Activated effector memory CD4-positive, alpha-beta T cell treated with anti-CD3 and anti-CD28 coated beads, Interleukin-2, amount 50 U/mL, for 16 hours (primary cell): ENCODE measurements around the gene EIF4G3.

Experiments
- DNase-seq: peaks from one replicate; pipeline ENCODE4 v3.0.0-alpha.2; 2020

EIF4G3 gene

DNA sequence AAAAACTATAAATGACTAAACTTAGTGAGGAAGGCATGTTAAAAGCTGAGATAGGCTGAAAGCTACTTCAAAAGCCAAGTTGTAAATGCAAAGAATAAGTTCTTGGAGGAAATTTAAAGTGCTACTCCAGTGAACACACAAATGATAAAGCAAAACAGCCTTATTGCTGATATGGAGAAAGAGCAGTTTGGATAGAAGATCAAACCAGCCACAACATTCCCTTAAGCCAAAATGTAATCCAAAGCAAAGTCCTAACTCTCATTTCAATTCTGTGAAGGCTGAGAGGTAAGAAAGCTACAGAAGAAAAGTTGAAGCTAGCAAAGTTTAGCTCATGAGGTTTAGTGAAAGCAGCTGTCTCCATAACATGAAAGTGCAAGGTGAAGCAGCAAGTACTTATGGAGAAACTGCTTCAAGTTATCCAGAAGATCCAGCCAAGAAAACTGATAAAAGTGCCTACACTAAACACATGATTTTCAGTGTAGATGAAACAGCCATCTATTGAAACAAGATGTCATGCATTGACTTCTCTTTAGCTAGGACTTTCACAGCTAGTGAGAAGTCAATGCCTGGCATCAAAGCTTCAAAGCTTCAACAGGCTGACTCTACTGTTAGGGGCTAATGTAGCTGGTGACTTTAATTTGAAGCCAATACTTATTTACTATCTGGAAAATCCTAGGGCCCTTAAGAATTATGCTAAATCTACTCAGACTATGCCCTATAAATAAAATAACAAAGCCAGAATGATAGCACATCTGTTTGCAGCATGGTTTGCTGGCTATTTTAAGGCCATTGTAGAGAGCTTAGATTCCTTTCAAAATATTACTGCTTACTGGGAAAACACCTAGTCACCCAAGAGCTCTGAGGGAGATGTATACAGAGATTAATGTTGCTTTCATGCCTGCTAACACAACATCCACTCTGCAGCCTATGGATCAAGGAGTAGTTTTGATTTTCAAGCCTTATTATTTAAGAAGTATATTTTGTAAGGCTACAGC, 188.6 kb downstream of the EIF4G3 start:
- DNase-seq, result no peak

DNA sequence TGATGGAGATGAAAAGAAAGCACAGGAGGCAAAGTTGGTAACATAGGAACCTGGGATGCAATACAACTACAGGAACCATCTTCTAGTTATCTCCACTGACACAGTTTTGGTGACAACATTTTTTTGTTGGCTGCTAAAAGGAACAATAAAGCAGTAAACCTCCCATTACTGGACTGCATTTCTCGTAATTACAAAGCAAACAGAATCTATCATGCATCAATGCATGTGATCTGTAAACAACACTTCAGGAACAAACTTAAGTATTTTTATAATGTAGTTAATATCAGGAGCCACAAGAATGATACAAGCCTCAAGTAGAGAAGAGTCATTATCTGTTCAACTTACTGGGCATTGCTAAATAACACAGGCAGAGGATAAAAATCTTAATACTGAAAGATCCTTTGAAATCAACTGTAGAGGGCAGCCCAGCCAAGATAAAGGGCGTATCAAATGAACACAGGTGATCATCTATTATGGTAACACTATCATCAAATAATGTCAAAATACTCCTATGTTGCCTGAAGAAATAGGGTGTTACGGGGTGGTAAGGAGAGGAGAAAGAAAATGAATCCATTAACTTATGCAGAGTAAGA, 193.3 kb downstream of the EIF4G3 start:
- no peak for DNase-seq

DNA sequence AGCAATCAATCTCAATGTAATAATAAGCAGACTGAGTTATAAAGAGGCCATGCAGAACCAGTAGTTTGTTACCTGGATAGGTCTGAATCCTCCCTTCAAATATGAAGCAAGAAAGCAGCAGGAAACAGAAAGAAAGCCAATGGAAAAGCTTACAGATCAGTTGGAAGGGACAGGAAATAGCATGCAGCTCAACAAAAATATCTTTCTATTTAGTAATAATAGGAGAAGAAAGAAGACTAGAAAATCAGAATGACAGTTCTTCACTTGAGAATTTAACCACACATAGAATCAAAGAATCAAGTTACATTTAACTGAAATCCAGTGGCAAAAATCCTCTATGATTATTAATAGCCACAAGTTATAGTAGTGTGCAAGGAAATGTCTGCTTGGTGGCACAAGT, 194.4 kb downstream of the EIF4G3 start:
- DNase-seq, result no peak

DNA sequence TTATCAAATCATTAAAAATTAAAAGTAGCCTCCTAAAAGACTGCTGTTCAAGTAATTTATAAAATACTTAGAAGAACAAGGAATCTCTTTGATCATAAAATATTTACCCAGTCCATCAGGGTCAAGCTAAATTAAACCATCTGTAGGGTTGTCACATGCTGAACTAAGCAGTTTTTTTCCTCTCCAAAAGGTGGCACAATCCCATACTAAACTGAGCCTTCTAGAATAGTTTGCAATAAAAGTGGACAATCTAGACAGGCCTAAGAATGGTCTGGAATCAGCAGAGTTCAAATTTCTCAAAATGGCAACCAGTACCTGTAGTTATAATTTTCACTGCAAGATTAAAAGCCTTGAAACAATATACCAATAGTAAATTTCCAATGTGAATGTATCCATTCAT, 194.8 kb downstream of the EIF4G3 start:
- DNase-seq, result no peak

DNA sequence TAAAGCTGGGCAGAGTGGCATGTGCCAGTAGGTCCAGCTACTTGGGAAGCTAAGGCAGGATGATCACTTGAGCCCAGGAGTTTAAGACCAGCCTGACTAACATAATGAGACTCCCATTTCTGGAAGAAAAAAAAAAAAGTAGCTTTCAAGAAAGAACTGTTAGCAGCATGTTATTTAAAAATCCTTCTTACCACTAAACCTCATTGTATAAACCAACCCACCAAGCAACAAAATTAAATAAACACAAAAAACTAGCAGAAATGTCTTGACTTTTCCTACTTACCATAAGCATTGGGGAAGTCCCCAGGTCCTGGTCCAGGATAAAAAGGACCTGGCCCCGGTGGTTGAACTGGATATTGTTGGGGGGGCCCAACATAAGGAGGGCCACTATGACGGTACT, 196.6 kb downstream of the EIF4G3 start:
- DNase-seq, result no peak

DNA sequence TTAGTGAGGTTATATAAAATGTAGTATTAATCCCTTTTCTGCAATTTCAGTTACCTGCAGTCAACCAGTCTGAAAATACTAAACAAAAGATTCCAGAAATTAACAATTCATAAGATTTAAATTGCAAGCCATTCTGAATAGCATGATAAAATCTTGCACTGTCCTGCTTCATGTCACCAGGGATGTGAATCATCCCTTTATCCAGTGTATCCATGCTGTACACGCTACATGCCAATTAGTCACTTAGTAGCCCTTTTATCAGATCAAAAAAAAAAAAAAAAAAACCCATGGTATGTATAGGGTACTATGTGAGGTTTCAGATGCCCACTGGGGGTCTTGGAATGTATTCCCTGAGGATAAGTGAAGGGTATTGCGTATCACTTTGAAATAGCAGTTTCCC, 198.3 kb downstream of the EIF4G3 start:
- no peak for DNase-seq

DNA sequence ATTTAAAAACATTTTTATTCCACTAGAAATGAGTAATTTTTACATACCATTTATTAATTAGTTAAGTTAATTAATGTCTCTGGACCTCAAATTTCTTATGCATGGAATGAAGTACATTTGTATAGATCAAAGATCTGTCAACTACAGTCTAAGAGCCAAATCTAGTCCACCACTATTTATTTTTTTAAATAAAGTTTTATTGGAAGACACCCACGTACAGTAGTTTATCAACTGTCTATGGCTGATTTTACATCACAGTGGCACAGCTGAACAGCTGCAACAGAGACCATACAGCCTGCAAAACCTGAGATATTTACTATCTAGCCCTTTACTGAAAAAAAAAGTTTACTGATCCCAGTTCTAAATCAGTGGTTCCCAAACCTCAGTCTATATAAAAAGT, 201.0 kb downstream of the EIF4G3 start:
- no peak for DNase-seq

DNA sequence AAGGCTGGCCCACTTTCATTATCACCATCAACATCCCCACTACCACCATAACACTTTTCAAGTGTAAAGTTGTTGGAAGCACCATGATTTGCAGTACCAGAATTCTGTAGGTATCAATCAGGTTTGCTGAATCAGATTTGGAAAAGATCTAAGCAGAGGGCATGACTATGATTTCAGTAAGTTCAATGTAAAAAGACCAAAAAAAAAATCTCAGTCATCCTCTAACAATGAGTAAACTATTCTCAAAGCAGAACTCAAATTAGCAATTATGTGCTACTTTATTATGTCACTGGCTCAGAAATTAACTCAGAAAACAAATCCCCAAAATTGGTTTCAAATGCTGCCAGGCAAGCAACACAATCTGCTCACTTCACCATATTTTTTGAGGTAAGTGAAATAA, 201.7 kb downstream of the EIF4G3 start:
- no peak for DNase-seq

DNA sequence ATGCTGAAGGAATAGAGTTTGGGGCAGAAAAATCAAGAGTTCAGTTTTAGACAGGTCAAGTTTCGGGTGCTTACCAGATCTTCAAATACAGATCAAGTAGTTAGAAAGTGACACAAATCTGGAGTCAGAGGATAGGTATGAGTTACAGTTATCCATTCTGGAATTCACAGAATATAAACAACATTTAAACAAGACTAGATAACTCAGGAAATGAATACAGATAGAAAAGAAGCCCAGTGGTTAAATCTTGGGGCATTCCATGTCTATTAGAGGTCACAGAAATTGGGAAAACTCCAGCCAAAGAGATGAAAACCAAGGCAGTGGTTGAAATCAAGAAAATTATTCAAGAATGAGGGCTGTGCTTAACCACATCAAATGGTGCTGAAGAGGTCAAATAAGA, 202.6 kb downstream of the EIF4G3 start:
- no peak for DNase-seq

DNA sequence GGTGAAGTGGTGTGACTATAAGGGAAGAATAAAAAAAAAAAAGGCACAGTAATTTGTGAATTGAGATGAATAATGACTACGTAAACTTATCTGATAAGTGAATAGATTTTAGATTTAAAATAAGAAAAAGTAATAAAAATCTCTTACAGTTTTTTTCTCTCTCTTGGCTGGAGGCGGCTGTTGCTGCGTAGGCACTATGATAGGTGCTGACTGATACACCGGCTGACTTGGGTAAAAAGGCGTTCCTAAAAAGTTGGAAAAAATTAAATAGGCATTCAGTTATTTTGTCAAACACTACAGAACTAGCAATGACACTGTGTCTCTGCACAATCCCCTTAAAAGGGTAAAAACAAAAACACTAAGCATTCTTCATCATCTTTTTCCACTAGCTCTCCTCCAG, 203.8 kb downstream of the EIF4G3 start:
- DNase-seq, result no peak

DNA sequence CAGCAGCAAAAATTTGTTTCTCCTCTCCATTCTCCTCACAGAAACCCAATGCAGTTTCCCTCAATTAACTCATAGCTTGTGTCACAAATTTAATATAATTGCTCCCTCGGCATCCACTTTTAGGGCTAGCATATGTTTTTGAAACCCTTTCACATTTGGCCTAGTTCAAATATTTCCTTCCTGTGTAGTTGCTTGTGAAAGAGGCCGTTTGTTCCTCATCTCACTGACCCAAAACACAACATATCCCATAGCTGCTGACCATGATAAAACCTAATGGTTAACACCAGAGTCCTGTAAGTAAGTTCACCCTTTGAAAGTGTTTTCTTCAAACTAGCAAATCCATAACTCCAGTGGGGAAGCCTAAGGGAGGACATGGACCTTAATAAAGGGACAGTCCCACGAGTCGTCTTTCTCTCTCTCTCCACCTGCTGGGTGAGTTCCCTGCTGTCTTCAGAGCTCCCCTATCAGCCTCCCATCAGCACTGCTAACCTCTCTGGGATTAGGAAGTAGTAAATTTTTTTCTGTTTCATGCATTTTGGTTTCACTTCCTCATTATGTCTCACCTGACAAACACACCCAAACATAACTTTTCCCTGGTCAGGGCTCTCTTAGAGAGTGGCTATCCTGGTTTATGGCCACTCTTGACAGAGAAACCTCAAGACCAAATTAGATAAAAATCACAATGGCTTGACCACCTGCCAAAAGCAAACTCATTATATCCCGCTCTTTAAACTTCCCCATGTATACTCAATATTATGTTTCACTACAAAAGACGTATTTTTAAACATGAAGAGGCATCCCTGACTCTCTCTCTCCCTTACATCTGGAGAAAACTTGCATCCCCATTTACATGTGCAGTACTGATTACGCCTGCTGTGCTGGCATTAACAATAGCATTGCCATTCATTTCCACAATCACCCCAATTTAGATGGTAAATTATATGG, 211.9 kb downstream of the EIF4G3 start:
- no peak for DNase-seq

DNA sequence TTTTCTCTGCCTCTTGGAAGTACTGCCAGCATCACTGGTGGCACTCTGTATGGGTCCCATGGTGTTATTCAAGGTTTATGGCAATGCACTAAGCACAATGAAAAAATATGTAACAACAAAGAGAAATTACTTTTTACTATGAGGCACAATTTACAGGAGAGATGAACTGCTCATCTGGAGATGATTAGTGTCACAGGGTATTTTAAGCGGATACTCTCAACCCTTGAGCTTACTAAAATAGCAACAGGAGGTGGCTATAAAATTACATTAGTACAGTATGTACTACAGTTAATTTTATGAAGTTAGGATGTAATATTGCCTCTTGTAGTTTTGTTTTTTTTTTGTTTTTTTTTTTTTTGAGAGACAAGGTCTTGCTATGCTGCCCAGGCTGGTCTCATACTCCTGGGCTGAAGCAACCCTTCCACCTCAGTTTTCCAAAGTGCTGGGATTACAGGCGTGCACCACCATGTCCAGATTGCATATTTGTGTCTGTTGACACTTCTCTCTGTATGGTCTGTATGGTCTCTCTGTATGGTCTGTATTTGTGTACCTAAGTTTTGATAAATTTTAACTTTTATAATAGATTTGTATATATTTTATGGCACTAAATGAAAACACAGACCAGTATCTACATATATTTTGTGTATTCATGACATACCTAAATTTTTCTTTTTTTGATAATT, 214.0 kb downstream of the EIF4G3 start:
- no peak for DNase-seq

DNA sequence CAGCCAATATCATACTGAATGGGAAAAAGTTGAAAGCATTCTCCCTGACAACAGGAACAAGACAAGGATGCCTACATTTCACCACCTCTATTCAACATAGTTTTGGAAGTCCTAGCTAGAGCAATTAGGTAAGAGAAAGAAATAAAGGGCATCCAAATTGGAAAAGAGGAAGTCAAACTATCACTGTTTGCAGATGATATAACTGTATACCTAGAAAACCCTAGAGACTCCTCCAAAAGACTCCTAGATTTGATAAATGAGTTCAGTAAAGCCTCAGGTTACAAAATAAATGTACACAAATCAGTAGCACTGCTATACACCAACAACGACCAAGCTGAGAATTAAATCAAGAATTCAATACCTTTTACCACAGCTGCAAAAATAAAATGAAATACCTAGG, 218.3 kb downstream of the EIF4G3 start:
- DNase-seq, result no peak

DNA sequence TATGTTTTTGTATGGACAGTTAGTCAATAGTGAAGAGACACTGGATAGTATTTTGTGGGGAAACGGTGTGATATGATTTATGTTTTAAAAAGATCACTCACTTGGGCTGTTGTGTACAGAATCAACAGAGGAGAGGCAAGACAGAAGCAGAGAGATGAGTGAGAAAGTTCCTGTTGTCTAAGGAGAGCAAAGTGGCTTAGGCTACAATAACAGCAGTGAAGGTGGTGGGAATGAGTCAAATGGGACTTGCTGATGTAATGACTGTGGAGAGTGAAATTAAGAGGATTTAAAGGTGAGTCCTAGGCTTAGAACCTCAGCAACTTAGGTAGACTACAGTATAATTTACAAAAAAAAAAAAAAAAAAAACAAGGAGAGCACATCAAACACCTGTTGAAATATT, 220.4 kb downstream of the EIF4G3 start:
- no peak for DNase-seq

DNA sequence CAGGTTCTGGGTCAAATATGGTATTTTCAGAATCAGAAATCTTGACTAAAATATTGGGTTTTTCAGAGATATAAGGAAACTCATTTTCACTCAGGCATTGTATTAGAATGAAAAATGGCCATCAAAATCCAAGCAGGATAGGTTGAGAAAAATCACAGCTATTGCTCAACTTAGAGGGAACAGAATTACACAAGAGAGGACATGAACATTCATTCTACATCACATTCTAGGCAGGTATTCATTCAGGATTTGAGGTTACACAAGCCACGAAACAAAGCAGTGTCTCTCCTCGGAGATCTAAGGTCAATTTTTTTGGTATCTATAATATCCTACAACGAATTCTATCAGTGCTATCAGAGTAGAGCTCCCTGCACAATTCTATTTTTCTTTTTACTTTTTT, 226.0 kb downstream of the EIF4G3 start:
- DNase-seq, result no peak

DNA sequence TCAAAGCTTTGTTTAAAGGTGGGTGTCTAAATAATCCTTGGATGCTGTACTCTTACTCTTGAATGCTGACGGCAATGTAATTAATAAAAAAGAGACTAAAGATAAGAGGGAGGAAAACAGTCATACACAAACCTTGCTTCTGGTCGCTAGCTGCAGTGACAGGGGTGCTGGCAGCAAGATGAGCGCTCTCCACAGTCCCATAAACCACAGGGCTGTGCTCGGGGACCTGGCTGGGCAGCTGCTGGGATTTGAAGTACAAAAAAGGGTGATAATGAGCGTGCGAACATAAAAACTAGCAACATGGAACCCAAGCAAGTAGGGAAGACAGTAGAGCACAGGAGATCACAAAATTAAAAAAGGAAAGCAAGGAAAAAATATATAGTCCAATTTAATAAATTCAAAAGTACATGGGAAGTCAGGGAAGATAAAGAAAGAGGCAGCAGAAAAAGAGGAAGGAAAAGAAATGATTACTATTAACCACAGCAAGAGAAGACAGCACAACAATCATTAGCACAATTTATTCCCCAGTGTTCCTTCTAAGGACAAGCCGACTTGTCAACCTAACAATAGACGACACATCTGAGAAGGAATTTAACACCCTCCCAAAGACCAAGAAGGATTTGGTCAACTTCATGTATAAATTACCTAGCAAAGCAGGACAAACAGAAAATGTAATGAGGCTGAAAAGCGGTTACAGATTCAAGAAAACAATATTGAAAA, 226.7 kb downstream of the EIF4G3 start:
- no peak for DNase-seq

DNA sequence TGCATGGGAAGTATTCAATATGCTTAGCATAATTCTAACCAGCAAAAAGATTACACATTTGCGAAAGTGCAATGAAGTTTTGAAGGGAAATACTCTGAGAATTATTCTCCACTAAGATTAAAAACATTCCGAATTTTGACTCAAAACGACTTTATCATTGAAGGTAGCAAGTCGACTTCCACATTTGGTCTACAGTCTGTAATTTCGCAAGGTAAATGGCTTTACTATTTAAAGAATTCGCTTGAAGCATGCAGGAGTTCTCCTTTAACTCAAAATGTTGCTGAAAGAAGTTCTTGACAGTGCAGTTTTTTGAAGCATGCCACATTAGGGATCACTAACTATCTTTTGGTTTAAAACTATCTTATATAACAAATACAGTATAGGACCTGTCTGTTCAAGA, 228.6 kb downstream of the EIF4G3 start:
- DNase-seq, result no peak

DNA sequence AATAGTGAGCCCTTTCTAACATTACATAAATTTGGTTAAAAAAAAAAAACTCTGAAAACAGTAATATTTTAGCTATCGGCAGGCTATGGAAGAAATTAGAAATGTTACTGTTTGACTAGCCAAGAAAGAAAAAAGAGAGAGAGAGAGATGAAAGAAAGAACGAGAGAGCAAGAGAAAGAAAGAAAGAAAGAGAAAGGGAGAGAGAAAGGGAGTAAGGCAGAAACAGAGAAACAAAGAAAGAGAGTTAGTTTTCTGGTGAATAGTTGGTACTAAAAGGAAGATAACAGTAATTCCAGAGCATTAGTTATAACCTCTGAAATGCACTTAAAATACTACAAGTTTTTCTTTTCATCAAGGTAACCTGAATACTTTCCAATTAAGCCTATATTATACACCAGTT, 229.3 kb downstream of the EIF4G3 start:
- no peak for DNase-seq

DNA sequence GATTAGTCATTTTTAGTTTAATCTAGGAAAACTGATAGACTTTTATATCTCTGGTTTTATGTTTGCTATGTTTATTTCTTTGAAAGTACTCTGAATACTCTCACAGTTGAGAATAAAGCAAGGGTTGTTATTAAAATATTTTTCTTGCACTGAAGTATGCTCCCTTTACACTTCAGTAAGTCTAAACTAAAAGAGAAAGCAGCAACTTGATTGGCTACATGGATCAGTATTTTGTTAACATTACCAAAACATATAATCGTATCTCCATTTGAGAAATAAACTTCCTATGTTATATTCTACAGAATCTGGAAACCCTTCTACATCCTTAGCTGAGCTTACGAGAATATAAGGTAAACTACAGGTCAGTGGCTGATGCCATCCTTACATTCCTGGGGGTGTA, 240.1 kb downstream of the EIF4G3 start:
- DNase-seq, result no peak

DNA sequence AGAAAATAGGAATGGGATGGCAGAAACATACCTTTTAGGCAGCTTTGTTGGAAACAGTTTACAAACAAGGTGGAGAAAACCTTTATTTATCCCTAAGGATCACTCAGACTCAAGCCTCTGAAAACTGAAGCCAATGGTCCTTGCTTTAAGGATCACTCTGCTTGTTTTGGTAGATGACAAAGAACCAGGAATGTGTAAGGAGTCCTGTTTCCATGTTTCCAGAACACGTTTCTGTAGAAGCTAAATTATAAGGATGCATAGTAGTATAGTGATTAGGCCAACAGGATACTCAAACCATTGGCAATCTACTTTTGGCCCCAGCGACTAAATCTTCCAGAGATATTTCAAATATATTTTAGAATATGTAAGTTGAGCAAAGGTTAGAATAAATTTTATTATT, 240.5 kb downstream of the EIF4G3 start:
- DNase-seq, result no peak

DNA sequence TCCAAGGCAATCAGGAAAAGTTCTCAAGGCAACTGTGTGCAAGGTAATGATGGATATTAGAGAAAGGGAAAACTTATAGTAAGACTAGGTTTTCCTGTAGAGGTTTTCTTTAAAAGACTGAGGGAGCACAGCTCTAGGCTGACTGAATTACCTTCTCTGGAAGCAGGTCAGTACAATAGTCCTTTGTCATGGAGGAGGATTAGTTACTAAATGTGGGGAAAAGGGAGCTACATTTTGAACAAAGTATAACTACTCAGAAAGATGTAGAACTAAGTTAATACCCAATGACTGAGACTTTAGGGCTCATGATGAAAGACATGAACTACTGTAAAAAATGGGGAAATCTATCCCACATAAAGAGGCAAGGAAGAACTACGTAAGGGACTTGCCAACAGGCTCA, 241.0 kb downstream of the EIF4G3 start:
- DNase-seq, result no peak

DNA sequence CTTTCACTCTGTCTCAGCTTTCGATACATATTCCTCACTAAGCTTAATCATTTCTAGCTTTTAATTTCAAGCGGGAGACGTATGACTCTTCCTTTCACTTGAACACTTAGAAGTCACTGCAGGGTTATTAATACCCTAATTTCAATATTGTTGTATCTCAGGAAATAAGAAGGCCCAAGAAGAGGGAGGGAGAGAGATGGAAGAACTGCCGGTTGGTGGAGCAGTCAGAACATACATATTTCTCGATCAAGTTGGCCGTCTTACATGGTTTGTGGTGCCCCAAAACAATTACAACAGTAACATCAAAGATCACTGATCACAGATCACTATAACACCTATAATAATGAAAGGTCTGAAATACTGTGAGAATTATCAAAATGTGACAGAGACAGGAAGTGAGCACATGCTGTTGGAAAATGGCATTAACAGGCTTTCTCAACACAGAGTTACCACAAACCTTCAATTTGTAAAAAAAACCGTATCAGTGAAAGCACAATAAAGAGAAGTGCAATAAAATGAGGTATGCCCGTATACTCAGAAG, 244.2 kb downstream of the EIF4G3 start:
- DNase-seq, result no peak
